HG02981 (cell line): Measurements from ENCODE around the gene CSAD.
"Not testable (repeated sequence)": the region's sequence is repeated elsewhere in the genome, so short reads cannot be mapped to it uniquely, and the experiment has no call there.

Source experiments
- ATAC-seq: cut with Tn5 transposase; IDR thresholded peaks from one replicate; pipeline ENCODE4 v1.9.1; 2021; ENCODE audit warnings: mild to moderate bottlenecking, moderate library complexity; ENCODE audit not compliant: unreplicated experiment

The CSAD gene

GRCh38 chr12:53113136-53113705, 67.5 kb downstream of the CSAD start:
- no peak for ATAC-seq

- ATAC-seq, result not testable (repeated sequence)
These were observed 68.3 kb downstream of the CSAD start for GRCh38 chr12:53112431-53112830.
